HG03159 (cell line): ENCODE measurements around the gene CHD2.

Experiments used
- ATAC-seq: cut with Tn5 transposase; IDR thresholded peaks from one replicate; pipeline ENCODE4 v1.9.1; 2021; ENCODE audit warnings: mild to moderate bottlenecking, moderate library complexity; ENCODE audit not compliant: unreplicated experiment

CHD2 gene

GRCh38 chr15:92954578-92954977 is 54.5 kb downstream of the CHD2 start:
- ATAC-seq = no peak

DNA sequence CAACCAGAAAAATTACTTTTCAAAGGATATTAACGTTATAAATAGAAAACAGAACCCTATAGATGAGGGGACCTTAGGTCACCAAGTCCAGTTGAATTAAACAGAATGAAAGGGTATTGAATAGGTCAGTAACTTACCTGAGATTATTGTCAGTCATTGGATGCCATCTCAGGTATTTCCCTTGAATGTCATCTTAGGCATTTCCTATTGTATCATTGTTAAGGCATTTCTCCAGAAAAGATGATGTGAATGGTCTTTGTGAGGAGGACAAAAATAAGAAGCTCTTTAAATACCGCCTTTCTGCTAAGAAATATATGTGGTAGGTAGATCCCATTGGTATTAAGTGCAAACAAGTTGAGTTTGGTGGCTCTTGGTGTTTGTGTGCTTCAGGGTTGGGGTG is 55.6 kb downstream of the CHD2 start:
- ATAC-seq = no peak

DNA sequence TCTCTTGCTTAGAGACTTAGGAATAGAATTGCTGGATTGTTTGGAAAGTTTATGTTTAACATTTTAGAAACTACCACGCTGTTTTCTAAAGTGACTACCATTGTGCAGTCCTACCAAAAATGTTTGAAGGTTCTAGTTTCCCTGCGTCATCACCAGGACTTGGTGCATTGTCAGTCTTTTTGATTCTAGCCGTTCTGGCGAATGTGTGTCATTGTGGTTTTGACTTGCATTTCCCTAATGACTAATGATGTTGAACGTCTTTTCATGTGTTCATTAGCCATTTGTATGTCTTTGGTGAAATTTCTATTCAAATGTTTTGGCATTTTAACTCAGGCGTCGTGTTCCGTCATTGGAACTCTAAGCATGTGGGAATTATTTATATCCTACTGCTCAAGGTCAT is 58.0 kb downstream of the CHD2 start:
- ATAC-seq = no peak

DNA sequence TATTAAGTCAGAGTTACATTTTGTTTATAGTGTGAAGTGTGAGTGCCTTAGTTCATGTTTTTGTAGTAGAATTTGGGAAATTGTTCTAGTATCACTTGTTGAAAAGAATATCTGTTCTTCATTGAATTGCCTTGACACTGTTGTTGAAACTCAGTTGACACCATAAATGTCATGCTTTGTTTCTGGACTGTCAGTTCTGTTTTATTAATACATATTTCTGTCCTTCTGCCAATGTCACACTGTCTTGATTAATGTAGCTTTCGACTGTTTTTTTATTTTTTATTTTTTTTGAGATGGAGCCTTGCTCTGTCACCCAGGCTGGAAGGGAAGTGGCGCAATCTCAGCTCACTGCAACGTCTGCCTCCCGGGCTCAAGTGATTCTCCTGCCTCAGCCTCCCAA is 59.1 kb downstream of the CHD2 start:
- ATAC-seq = no peak

DNA sequence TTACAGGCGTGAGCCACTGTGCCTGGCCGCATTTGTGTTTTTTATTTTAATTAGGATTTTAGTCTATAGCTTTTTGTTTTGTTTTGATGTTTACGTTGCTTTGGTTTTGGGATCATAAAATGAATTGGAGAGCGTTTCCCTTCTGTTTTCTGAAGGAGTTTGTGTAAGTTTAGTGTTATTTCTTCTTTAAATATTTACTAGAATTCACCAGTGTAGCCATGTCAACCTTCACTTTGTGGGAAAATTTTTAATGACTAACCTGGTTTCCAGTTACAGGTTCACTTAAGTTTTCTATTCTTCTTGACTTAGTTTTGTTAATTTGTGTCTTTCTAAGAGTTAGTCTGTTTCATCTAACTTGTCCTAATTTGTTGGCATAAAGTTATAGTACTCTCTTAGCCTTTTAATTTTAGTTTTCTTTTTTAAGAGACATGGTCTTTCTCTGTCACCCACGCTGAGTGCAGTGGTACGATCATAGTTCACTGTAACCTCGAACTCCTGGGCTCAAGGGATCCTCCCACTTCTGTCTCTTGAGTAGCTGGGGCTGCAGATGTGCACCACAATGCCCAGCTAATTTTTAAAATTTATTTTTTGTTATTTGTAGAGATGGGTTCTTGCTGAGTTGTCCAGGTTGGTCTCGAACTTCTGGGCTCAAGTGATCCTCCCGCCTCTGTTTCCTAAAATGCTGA is 61.0 kb downstream of the CHD2 start:
- ATAC-seq = no peak

DNA sequence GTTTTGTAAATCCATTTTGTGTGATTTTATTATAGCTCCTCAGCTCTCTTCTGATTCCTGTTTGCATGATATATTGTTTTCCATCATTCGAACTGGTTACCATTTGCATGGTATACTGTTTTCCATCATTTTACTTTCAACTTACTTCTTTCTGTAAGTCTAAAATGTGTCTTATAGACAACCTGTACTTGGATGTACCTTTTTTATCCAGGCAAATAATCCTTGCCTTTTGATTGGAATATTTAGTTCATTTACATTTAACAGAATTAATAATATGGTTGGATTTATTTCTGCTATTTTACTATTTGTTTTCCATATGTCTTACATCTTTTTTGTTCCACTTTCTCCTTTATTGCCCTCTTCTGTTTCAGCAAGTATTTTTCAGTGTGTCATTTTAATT is 62.8 kb downstream of the CHD2 start:
- no peak for ATAC-seq

GRCh38 chr15:92963794-92964193 is 63.7 kb downstream of the CHD2 start:
- no peak for ATAC-seq

DNA sequence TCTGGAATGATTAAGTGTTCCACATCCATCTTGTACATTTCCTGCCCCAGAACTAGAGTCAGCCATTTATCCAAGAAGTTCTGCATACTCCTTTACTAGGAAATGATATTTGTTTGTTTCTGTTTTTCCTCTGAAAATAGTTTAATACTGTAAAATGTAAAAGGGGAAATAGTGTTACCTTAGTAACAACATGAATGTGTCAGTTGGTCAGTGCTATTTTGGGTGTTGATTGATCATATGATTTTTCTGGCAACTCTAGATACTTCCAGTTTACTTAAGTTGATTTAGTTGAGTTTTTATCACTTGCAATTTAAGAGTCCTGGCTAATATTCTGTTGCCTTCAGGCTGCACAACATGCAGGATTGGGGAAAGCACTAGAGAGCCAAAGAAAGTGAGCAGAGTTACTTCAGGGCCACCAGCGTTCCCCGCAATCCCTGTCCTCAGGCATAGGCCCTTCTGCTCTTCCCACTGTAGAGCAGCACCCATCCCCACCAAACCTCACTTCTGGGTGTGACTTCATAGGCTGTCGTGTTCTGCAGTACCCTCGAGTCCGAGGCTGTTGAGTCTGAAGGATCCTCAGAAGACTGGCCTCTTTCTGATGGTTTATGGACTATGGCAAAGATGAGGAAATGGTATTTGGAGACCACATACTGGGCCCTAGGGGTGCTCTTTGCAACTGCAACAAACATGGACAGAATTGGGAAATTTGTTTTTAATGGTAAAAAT is 69.0 kb downstream of the CHD2 start:
- ATAC-seq = no peak

DNA sequence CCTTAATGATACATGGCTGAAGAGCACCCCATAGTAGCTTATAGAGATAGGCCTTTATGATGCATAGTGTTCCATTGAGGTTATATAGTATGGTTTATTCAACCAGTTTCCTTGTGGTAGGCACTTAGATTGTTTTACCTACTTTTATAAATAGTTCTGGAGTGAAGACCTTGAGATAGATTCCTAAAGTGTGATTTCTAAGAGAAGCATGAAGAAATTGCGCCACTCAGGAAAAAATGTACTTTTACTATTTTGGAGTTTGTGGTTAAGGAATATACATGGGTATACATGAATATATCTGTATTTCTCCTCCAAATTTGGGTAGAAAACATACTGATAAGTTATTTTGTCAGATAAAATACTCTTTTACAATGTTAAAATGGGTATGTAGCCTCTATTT is 70.5 kb downstream of the CHD2 start:
- ATAC-seq = no peak

GRCh38 chr15:92971081-92971480 is 71.0 kb downstream of the CHD2 start:
- no peak for ATAC-seq

GRCh38 chr15:92971713-92972112 is 71.6 kb downstream of the CHD2 start:
- no peak for ATAC-seq

DNA sequence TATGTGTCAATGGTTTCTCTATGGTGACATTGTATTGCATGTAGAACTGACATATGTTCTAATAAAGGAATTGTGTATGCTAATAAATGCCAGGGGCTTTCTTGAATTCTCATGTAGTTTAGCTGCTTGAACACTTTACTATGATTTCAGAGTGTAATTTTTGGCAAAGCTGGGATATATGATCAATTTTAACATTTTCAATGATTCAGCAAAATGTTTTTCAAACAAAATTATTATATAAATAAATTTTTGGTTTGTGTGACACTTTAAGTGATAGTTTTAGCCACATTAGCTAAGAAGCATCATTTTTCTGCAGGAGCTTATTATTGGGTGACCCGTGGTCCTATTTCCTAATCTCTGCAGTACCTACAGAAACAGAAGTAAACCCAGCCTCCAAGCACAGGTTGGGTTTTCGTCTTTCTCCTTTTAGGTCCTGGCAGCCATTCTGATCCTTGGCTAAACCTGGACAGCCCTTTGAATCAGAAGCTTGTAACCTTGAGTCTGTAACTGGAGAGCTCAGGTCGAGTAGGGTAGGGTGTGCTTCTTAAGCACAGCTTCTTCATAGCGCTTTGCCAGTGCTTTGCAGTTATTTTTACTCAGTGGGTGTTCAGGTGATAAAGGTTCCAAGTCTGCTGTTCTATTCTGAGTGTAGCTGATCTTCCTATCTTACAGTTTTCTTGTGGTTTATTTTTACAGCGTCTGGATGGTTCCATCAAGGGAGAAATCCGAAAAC is 74.2 kb downstream of the CHD2 start:
- ATAC-seq = no peak

DNA sequence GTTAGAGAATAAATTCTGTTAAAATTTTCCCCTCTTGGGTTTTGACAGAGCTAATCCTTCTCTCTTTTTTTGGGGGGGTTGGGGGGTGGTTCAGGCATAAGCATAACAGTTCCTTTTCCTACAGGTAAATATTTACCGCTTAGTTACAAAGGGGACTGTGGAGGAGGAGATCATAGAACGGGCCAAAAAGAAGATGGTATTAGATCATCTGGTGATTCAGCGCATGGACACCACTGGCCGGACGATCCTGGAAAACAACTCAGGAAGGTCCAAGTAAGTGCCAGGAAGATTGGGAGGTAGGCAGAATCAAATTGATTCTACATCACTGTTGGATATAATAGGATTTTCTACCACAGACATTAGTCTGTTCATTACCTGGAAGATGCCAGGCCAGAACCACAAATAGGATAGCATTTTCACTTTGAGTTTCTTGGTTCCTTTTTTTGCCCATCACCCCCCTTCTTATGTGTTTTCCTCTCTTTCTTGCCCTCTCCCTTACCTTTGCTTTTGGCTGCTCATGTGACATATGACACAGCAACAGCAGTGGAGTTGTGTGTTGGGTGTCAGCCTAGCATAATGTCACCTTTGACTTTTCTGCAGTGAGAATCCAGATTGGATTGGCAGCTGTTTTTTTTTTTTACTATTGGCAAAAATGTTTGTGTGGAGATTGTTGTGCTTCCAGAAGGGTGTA is 79.0 kb downstream of the CHD2 start:
- ATAC-seq = no peak

DNA sequence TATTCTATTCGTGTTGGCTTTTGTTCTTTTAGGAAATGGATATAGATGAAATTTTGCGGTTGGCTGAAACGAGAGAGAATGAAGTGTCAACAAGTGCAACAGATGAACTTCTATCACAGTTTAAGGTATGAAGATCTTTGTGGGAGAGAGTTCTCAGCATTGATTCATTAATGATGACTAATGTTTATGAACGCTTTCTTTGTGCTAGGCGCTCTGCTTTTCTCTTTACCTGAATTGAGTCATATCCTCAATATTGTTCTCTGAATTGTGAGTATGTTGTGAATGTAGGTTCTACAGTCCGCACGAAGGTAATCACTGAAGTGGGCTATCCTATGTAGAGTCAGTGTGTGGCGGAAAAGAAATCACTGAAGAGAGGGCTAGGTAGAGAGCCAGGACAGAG is 81.2 kb downstream of the CHD2 start:
- ATAC-seq = no peak

DNA sequence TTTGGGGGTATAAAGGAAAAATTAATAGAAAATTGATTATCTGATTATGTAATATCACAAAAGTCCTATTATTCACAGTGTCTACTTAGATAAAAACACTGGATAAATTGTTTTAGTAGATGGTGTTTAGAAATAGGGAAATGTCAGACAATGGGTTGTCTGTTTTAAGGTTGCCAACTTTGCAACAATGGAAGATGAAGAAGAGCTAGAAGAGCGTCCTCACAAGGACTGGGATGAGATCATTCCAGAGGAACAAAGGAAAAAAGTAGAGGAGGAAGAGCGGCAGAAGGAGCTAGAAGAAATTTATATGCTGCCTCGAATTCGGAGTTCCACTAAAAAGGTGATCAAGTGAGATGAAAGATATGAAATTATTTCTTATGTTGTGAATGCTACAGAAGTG is 84.0 kb downstream of the CHD2 start:
- no peak for ATAC-seq

- ATAC-seq = no peak
Measured at GRCh38 chr15:92989470-92989869, 89.3 kb downstream of the CHD2 start.

- no peak for ATAC-seq
Measured at GRCh38 chr15:92990031-92990430, 89.9 kb downstream of the CHD2 start.

- no peak for ATAC-seq
Measured at GRCh38 chr15:92992720-92993119, 92.6 kb downstream of the CHD2 start.

GRCh38 chr15:92997821-92998220 is 97.7 kb downstream of the CHD2 start:
- no peak for ATAC-seq

DNA sequence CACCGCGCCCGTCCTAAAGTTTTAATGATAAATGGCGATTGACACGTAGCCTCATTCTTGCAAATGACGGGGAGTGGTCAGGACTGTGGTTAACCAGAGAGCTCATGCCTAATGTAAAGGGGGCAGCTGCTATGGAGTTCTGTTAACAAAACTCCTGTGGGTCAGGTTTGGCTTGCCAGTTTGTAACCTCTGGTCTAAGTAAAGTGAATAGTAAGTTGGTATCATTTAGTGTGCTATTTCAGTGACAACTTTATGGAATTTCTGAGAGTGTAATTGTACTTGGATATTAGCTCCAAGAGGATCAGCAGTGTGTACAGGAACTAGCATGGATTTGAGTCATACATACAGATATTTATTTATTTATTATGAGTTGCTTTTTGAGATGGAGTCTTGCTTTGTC is 101.0 kb downstream of the CHD2 start:
- ATAC-seq = no peak

- ATAC-seq = no peak
Measured at GRCh38 chr15:93001881-93002280, 101.8 kb downstream of the CHD2 start.

DNA sequence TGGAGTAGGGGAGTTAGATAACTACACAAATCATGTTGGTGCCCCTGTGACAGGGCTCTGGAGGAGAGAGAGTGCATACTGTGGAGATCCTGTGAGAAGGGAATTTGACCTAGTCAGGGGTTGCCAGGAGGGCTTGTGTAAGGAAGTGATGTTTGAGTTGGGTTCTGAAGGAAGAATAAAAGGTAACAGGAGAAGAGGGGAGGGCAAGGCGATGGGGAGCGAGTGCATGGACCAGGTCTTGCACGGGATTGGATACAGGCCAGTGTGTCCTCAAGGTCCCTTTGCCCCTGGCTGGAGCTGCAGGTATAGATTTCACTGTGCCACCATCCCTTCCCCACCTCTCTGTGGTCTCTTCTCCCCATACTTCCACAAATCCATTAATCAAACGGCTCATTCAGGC is 105.0 kb downstream of the CHD2 start:
- no peak for ATAC-seq
